ENCODE data around the gene HSD17B14.

DNA sequence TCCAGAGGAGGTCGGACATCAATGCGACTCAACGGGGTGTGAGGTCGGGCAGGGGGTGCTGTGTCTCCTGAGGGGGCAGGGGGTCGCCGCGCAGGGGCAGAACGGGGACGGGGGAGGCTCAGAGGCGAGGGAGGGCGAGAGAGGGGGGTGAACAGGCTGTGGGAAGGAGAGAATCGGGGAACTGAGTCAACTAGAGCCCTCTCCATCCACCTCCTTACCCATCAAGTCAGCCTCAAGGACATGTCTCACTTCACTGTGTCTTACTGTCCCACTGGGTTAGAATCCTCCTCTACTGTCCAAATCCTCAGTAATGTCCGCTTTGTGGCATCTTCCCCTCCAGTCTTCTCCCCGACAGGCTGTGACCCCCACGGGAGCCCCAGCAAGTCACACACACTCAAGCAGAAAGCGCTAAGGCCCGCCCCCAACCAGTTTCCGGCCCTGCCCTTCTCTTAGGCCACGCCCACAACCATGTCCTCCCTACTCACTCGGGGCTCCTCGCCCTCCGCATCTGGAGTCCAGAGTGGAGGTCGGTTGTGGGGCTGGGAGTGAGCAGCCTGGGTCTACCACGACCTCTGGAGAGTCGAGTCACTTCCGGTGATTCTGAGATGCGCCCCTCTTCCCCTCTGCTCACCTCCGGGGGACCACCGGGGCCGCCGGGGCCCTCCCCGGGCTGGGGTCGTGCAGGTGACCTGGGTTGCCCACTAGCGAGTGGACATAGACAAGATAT, 22.9 kb upstream of the HSD17B14 start:
- TF ChIP-seq POLR2A (IDR thresholded peaks at IDR 0.05; ENCODE audit: low read depth, low read length) (no peak), TAF1 (IDR thresholded peaks at IDR 0.05; ENCODE audit: low read depth, low read length) (no peak), POLR2AphosphoS5 (IDR thresholded peaks at IDR 0.05; ENCODE audit: low read depth, low read length) (no peak), SPI1 (IDR thresholded peaks at IDR 0.05; ENCODE audit: low read depth, low read length) (no peak), POU2F2 (IDR thresholded peaks at IDR 0.05; ENCODE audit: low read depth, low read length) (no peak), PAX5 (IDR thresholded peaks at IDR 0.05; ENCODE audit: insufficient read depth, low read length, severe bottlenecking) (no peak)
